Skeletal muscle tissue (tissue), 4 donors: ENCODE measurements around the gene NPHS1. TPM values are rescaled to one million over a fixed set of nuclear protein-coding genes. Genes with fewer than 3 reads are reported as not detected.

ENCODE experiments used
- H3K27ac ChIP-seq: one replicate; pipeline ENCODE4 v1.7.0; 2013; ENCODE audit warnings: mild to moderate bottlenecking, low read depth, low read length, inconsistent platforms
- H3K27me3 ChIP-seq, 3 donors: one replicate each; pipeline ENCODE4 v1.7.0; 2013; ENCODE audit warnings: low read length in 3 of 3; ENCODE audit not compliant: control insufficient read depth in 3 of 3, insufficient read depth in 3 of 3
- H3K36me3 ChIP-seq, 3 donors: one replicate each; pipeline ENCODE4 v1.7.0; 2013; ENCODE audit warnings: low read length in 3 of 3; ENCODE audit not compliant: control insufficient read depth in 3 of 3, insufficient read depth in 3 of 3
- H3K4me1 ChIP-seq, 3 donors: one replicate each; pipeline ENCODE4 v1.7.0; 2013; ENCODE audit warnings: low read length in 3 of 3, mild to moderate bottlenecking in 3 of 3; ENCODE audit not compliant: control insufficient read depth in 3 of 3, insufficient read depth in 3 of 3
- H3K4me3 ChIP-seq, 3 donors: one replicate each; pipeline ENCODE4 v1.7.0; 2013; ENCODE audit warnings: low read length in 3 of 3
- H3K9ac ChIP-seq, 3 donors: one replicate each; pipeline ENCODE4 v1.7.0; 2013; ENCODE audit warnings: low read length in 3 of 3, mild to moderate bottlenecking in 3 of 3, moderate library complexity in 2 of 3, low read depth in 1 of 3
- H3K9me3 ChIP-seq, 3 donors: one replicate each; pipeline ENCODE4 v1.7.0; 2013; ENCODE audit warnings: low read length in 3 of 3; ENCODE audit not compliant: control insufficient read depth in 3 of 3
- total RNA-seq: library from RNA; depleted of rRNA; stranded (reverse); fragments of >200 nt; gene quantifications from one replicate; pipeline ENCODE4 v1.2.3, GENCODE V29; 2014
- donor health status: Osteomylitis.

Gene NPHS1
- total RNA-seq, 1 donor from 2014 or later = under 0.01 TPM

DNA sequence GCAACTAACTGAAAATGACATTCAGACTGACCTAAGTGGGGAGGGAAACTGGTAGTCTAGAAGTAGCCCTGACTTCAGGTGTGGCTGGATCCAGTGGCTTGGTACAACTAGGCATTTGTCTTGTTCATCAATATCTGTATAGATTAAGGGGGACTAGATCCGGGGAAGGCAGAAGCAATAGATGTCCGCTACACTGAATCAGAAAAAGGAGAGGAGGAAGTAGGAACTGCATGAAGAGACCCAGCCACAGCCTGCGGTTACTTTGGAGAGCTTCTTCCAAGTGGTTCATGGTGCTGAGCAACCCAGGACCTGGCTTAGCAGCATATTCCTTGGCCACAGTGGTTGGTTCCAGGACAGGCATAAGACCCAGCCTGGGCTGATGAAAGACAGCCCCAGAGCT lies 29.7 kb downstream of the NPHS1 start:
- H3K9me3 ChIP-seq = no peaks in the 10 kb centered on the region
- H3K27ac ChIP-seq = no peak overlapping the region
- peaks cover 7 to 22% (median 10%) of the 10 kb centered on the region in 3 donors for H3K27me3 ChIP-seq
- no peaks in the 10 kb centered on the region for H3K4me1 ChIP-seq
- no peaks in the 10 kb centered on the region for H3K36me3 ChIP-seq
- H3K4me3 ChIP-seq = no peak overlapping the region
- H3K9ac ChIP-seq = no peak overlapping the region

- H3K27ac ChIP-seq = no peak overlapping the region
- H3K36me3 ChIP-seq = no peaks in the 10 kb centered on the region
- H3K4me1 ChIP-seq = no peaks in the 10 kb centered on the region
- H3K9me3 ChIP-seq = peaks cover 0 to 1% (median 0%) of the 10 kb centered on the region in 3 donors
- peaks cover 7 to 24% (median 8%) of the 10 kb centered on the region in 3 donors for H3K27me3 ChIP-seq
- no peak overlapping the region for H3K9ac ChIP-seq
- H3K4me3 ChIP-seq = no peak overlapping the region
Observed at GRCh38 chr19:35818445-35818844, 33.9 kb downstream of the NPHS1 start.

- Histone ChIP-seq H3K4me1 (no peaks in the 10 kb centered on the region), H3K27me3 (peaks cover 15 to 28% (median 17%) of the 10 kb centered on the region in 3 donors), H3K9ac (no peak overlapping the region), H3K4me3 (no peak overlapping the region), H3K36me3 (no peaks in the 10 kb centered on the region), H3K9me3 (peaks cover 0 to 3% (median 0%) of the 10 kb centered on the region in 3 donors), H3K27ac (no peak overlapping the region)
Observed at GRCh38 chr19:35816846-35817245, 35.5 kb downstream of the NPHS1 start.

GRCh38 chr19:35816262-35816661 lies 36.0 kb downstream of the NPHS1 start:
- no peaks in the 10 kb centered on the region for H3K4me1 ChIP-seq
- no peak overlapping the region for H3K27ac ChIP-seq
- no peaks in the 10 kb centered on the region for H3K36me3 ChIP-seq
- H3K9ac ChIP-seq = no peak overlapping the region
- no peak overlapping the region for H3K4me3 ChIP-seq
- H3K27me3 ChIP-seq = peaks cover 18 to 28% (median 21%) of the 10 kb centered on the region in 3 donors
- H3K9me3 ChIP-seq = peaks cover 0 to 3% (median 0%) of the 10 kb centered on the region in 3 donors

DNA sequence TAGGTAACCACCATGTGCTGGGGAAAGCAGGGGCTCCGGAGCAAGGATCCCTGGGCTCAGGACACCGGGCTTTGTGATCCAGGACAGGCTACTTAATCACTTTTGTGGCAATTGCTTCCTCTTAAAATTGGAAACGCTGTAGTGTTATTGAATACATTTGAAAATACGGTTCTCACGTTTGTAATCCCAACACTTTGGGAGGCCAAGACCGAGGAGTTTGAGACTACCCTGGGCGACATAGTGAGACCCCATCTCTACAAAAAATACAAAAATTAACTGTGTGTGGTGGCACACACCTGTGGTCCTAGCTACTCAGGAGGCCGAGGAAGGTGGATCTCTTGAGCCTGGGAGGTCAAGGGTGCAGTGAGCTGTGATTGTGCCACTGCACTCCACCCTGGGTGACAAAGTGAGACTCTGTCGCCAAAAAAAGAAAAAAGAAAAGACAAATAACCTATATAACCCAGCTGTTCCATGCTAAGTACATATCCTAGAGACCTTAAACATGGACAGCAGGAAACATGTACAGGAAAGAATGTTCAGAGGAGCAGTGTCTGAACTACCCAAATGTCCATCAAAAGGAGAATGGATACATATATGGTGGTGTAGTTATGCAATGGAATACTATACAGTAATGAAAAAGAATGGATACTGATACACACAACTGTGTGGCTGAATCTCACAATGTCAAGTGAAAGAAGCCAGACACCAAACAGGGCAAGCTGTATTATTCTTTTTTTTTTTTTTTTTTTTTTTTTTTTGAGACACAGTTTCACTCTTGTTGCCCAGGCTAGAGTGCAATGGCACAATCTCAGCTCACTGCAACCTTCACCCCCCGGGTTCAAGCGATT lies 39.0 kb downstream of the NPHS1 start:
- no peak overlapping the region for H3K4me3 ChIP-seq
- H3K9me3 ChIP-seq = peaks cover 0 to 3% (median 0%) of the 10 kb centered on the region in 3 donors
- no peaks in the 10 kb centered on the region for H3K4me1 ChIP-seq
- no peak overlapping the region for H3K27ac ChIP-seq
- H3K9ac ChIP-seq = no peak overlapping the region
- H3K27me3 ChIP-seq = peaks cover 13 to 20% (median 15%) of the 10 kb centered on the region in 3 donors
- no peaks in the 10 kb centered on the region for H3K36me3 ChIP-seq

DNA sequence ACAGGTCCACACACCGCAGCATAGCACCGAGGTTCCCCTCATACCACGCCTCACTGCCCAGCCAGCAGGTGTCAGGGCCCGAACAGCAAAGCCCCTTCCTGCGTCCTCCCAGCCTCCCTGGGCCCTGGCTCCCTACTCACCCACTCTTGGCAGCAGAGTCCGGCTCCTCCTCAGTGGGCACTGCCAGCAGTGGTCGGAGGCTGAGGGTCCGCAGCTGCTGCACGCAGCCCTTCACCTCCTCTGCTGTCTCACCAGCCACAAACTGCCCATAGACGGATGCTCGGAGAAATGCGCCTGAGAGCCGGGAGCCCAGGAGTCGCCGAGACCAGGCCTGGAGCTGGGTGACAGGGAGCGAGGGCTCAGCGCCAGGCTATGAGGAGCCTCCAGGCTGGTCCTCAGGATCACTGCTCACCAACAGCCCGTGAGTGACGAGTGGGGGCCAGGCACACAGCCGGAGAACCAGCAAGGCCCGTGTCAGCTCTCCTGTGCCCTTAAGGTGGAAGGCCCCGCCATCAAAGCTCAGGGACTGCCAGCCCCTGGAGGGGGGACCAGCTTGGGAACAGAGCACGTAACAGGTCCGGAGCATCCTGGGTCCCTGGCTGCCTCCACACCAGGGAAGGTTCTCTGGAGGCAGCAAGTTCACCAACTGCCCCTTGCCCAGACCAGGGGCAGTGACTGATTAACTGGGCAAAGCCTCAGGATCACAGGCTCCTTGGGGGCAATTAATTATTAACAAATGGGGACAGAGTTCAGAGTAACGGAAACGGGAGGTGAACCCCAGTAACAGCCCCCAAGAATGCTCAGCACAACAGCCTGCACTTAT lies 39.9 kb downstream of the NPHS1 start, which contains the start of gene PRODH2:
TSS of gene PRODH2 (minus strand) at position 626 of the 823 bp plus-strand sequence. CDS start at position 586, 40 bp downstream.
- peaks cover 0 to 3% (median 0%) of the 10 kb centered on the region in 3 donors for H3K9me3 ChIP-seq
- no peak within 1 kb of the TSS for H3K4me3 ChIP-seq
- H3K4me1 ChIP-seq = no peaks in the 10 kb centered on the region
- H3K27me3 ChIP-seq = peaks cover 13 to 18% (median 15%) of the 10 kb centered on the region in 3 donors
- H3K36me3 ChIP-seq = no peaks in the 10 kb centered on the region
- H3K27ac ChIP-seq = no peak within 1 kb of the TSS
- H3K9ac ChIP-seq = no peak within 1 kb of the TSS

DNA sequence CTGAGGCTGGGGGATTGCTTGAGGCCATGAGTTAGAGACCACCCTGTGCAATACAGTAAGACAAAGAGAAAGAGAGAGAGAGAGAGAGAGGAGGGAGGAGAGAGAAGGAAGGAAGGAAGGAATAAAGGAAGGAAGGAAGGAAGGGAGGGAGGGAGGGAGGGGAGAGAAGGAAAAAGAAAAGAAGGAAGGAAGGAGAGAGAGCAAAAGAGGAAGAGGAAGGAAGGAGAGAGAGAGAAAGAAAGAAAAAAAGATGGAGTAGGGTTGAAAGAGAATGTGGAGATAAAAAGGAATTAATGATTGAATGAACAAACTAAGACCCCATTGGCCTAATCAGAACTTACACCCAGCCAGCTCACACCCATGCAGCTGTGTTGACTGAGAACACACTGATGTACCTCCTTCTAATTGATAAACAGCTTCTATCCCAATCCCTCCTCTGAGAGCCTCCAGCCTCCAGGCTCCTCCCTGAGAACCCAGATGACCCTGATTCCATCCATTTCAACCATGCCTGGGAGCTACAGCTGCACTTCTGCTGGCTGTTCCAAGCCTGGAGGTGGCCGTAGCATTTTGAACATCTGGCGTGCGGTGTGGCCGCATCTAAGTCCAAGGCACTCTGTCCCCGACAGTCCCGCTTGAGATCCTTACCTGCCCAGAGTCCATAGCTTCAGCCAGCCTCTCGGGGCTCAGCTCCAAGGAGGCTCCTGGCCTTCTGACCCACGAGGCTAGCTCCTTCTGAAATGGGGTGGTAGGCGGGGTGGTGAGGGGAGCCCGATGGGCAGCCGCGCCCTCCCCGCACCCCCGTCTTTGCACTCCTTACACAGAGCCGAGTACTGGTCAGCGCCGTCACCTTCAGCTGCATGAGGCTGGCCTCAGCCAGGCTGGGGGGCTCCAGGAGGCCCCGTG lies 40.7 kb downstream of the NPHS1 start:
- no peaks in the 10 kb centered on the region for H3K36me3 ChIP-seq
- peaks cover 0 to 3% (median 0%) of the 10 kb centered on the region in 3 donors for H3K9me3 ChIP-seq
- no peak overlapping the region for H3K9ac ChIP-seq
- no peak overlapping the region for H3K27ac ChIP-seq
- peaks cover 13 to 15% (median 14%) of the 10 kb centered on the region in 3 donors for H3K27me3 ChIP-seq
- H3K4me3 ChIP-seq = no peak overlapping the region
- H3K4me1 ChIP-seq = no peaks in the 10 kb centered on the region

DNA sequence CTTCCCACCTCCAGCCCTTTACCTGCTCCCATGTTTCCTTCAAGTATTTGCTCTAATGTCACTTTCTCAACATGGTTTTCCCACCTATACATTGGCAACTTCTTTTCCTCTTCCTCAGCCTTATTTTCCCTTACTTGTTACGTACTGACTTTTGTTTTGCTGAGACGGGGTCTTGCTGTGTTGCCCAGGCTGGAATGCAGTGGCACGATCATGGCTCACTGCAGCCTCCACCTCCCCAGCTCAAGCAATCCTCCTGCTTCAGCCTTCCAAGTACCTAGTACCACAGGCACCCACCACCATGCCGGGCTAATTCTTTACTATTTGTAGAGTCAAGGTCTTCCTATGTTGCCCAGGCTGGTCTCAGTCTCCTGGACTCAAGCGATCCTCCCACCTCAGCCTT lies 44.7 kb downstream of the NPHS1 start:
- H3K27me3 ChIP-seq = peaks cover 5 to 11% (median 7%) of the 10 kb centered on the region in 3 donors

GRCh38 chr19:35806597-35806996 lies 45.7 kb downstream of the NPHS1 start:
- Histone ChIP-seq H3K9me3 (no peaks in the 10 kb centered on the region), H3K27ac (no peak overlapping the region), H3K4me3 (no peak overlapping the region), H3K4me1 (no peaks in the 10 kb centered on the region), H3K27me3 (peaks cover 1 to 4% (median 3%) of the 10 kb centered on the region in 3 donors), H3K36me3 (no peaks in the 10 kb centered on the region), H3K9ac (no peak overlapping the region)

More for the DNA sequence above, 44.7 kb downstream of the NPHS1 start:
- no peak overlapping the region for H3K27ac ChIP-seq
- H3K9me3 ChIP-seq = no peaks in the 10 kb centered on the region
- H3K4me1 ChIP-seq = no peaks in the 10 kb centered on the region
- no peak overlapping the region for H3K9ac ChIP-seq
- H3K4me3 ChIP-seq = no peak overlapping the region
- no peaks in the 10 kb centered on the region for H3K36me3 ChIP-seq
